GM12892 (cell line): Measurements from ENCODE around the gene TMUB2.
A peak's percentile ranks its signal among the peaks of the same experiment; 100 is the strongest.

Experiments used
- POLR2A ChIP-seq: IDR thresholded peaks from 2 replicates; pipeline ENCODE4 v1.6.1; 2011; ENCODE audit warnings: low read depth, low read length, control low read depth
- POLR2AphosphoS5 ChIP-seq: IDR thresholded peaks from 2 replicates; pipeline ENCODE4 v1.6.1; 2011; ENCODE audit warnings: low read depth, low read length, control low read depth
- TAF1 ChIP-seq: IDR thresholded peaks from 2 replicates; pipeline ENCODE4 v1.6.1; 2011; ENCODE audit warnings: low read depth, mild to moderate bottlenecking, control low read depth, low read length, borderline replicate concordance

GRCh38 chr17:44219108-44219615, 32.4 kb downstream of the TMUB2 start:
- TF ChIP-seq POLR2A (peak; percentile 82; the same call in 1 of the 2 replicates), POLR2AphosphoS5 (peak; percentile 56; the same call in 1 of the 2 replicates), TAF1 (peak; percentile 25)
